PC-3 (cell line): ENCODE results near the gene TRIM24.

Source experiments
- CTCF ChIP-seq: fragments of 300-600 bp; sonication (generic); conservative IDR thresholded peaks from 2 replicates; pipeline ENCODE4 v1.5.1; 2017; ENCODE audit warnings: antibody characterized with exemption, low read depth, mild to moderate bottlenecking, low read length
- EZH2 ChIP-seq: fragments of 300-600 bp; sonication (generic); IDR thresholded peaks from one replicate; pipeline ENCODE4 v1.6.1; 2017; ENCODE audit warnings: antibody characterized with exemption, mild to moderate bottlenecking, low read length; ENCODE audit not compliant: unreplicated experiment
- EZH2phosphoT487 ChIP-seq: fragments of 300-600 bp; sonication (generic); IDR thresholded peaks from 2 replicates; pipeline ENCODE4 v1.6.1; 2018; ENCODE audit warnings: mild to moderate bottlenecking, antibody characterized with exemption, low read length, borderline replicate concordance

- TF ChIP-seq CTCF (no peak), EZH2 (no peak), EZH2phosphoT487 (no peak)
Observed at GRCh38 chr7:138491612-138492386, 31.7 kb downstream of the TRIM24 start.
